Measurements from ENCODE around the gene XAB2.

- TF ChIP-seq, protein P1, sequence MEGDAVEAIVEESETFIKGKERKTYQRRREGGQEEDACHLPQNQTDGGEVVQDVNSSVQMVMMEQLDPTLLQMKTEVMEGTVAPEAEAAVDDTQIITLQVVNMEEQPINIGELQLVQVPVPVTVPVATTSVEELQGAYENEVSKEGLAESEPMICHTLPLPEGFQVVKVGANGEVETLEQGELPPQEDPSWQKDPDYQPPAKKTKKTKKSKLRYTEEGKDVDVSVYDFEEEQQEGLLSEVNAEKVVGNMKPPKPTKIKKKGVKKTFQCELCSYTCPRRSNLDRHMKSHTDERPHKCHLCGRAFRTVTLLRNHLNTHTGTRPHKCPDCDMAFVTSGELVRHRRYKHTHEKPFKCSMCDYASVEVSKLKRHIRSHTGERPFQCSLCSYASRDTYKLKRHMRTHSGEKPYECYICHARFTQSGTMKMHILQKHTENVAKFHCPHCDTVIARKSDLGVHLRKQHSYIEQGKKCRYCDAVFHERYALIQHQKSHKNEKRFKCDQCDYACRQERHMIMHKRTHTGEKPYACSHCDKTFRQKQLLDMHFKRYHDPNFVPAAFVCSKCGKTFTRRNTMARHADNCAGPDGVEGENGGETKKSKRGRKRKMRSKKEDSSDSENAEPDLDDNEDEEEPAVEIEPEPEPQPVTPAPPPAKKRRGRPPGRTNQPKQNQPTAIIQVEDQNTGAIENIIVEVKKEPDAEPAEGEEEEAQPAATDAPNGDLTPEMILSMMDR (IDR thresholded peaks at IDR 0.05), result no peak
- TF ChIP-seq EZH2 (IDR thresholded peaks at IDR 0.05; ENCODE audit: borderline replicate concordance, insufficient read depth, low read depth, low read length, poor library complexity, severe bottlenecking), result no peak
Measured at GRCh38 chr19:7654401-7654800, 25.1 kb upstream of the XAB2 start.

Data from B cell (primary cell).